Stimulated activated CD4-positive, alpha-beta T cell treated with anti-CD3 and anti-CD28 coated beads, Interleukin-1b, Interleukin-23, amount 100 ng/mL, for 48 hours (primary cell): Measurements from ENCODE around the gene VIPR2.
A peak's percentile ranks its signal among the peaks of the same experiment; 100 is the strongest.
"Not testable (repeated sequence)": the region's sequence is repeated elsewhere in the genome, so short reads cannot be mapped to it uniquely, and the experiment has no call there.

Source experiments
- DNase-seq: peaks from one replicate; pipeline ENCODE4 v3.0.0-alpha.2; 2020

Gene VIPR2

GRCh38 chr7:159005618-159006017 lies 139.0 kb downstream of the VIPR2 start:
- DNase-seq = no peak

GRCh38 chr7:159004411-159004810 lies 140.3 kb downstream of the VIPR2 start:
- peak; percentile 65 for DNase-seq

- no peak for DNase-seq
Observed at GRCh38 chr7:159001811-159002210, 142.9 kb downstream of the VIPR2 start.

GRCh38 chr7:159000859-159001435 lies 143.7 kb downstream of the VIPR2 start:
- DNase-seq = no peak

- no peak for DNase-seq
Observed at GRCh38 chr7:159000070-159000469, 144.6 kb downstream of the VIPR2 start.

GRCh38 chr7:158999496-158999895 lies 145.2 kb downstream of the VIPR2 start:
- DNase-seq = no peak

GRCh38 chr7:158998261-158998660 lies 146.4 kb downstream of the VIPR2 start:
- not testable (repeated sequence) for DNase-seq

- no peak for DNase-seq
Observed at GRCh38 chr7:158997471-158997870, 147.2 kb downstream of the VIPR2 start.

- DNase-seq = no peak
Observed at GRCh38 chr7:158997110-158997453, 147.6 kb downstream of the VIPR2 start.

- no peak for DNase-seq
Observed at GRCh38 chr7:158996214-158997109, 148.2 kb downstream of the VIPR2 start.

- no peak for DNase-seq
Observed at GRCh38 chr7:158995514-158995913, 149.2 kb downstream of the VIPR2 start.

- no peak for DNase-seq
Observed at GRCh38 chr7:158994687-158995086, 150.0 kb downstream of the VIPR2 start.

GRCh38 chr7:158993591-158993990 lies 151.1 kb downstream of the VIPR2 start:
- no peak for DNase-seq

- no peak for DNase-seq
Observed at GRCh38 chr7:158992759-158993158, 151.9 kb downstream of the VIPR2 start.

- DNase-seq = no peak
Observed at GRCh38 chr7:158991824-158992621, 152.6 kb downstream of the VIPR2 start.

GRCh38 chr7:158988996-158989395 lies 155.7 kb downstream of the VIPR2 start:
- no peak for DNase-seq

- DNase-seq = no peak
Observed at GRCh38 chr7:158988302-158988862, 156.3 kb downstream of the VIPR2 start.

GRCh38 chr7:158987691-158988090 lies 157.0 kb downstream of the VIPR2 start:
- DNase-seq = no peak

- DNase-seq = no peak
Observed at GRCh38 chr7:158985583-158985982, 159.1 kb downstream of the VIPR2 start.

- DNase-seq = not testable (repeated sequence)
Observed at GRCh38 chr7:158984007-158984406, 160.7 kb downstream of the VIPR2 start.

GRCh38 chr7:158982080-158982479 lies 162.6 kb downstream of the VIPR2 start:
- not testable (repeated sequence) for DNase-seq

GRCh38 chr7:158979635-158980351 lies 164.9 kb downstream of the VIPR2 start:
- DNase-seq = no peak
